Fibroblast of lung (primary cell): ENCODE data around the gene DPP10. TPM values are rescaled to one million over a fixed set of nuclear protein-coding genes. Genes with fewer than 3 reads are reported as not detected.

Source experiments
- DNase-seq, 2 donors: peaks; one replicate each; pipeline versions ENCODE4 v3.0.0 to v3.0.0-alpha.2; 2010; ENCODE audit warnings: low read depth in 2 of 2
- H2AFZ ChIP-seq: 2 replicates; pipeline ENCODE4 v1.5.1; 2012; ENCODE audit warnings: low read length, control low read depth, inconsistent platforms
- H3K27ac ChIP-seq: 2 replicates; pipeline ENCODE4 v1.5.1; 2011; ENCODE audit warnings: low read length, control low read depth; ENCODE audit not compliant: insufficient read depth
- H3K27me3 ChIP-seq: 2 replicates; pipeline ENCODE4 v1.5.1; 2011; ENCODE audit warnings: mild to moderate bottlenecking, low read length; ENCODE audit not compliant: control insufficient read depth, insufficient read depth
- H3K36me3 ChIP-seq: 2 replicates; pipeline ENCODE4 v1.5.1; 2011; ENCODE audit warnings: low read length; ENCODE audit not compliant: control insufficient read depth, insufficient read depth
- H3K4me1 ChIP-seq: 2 replicates; pipeline ENCODE4 v1.5.1; 2011; ENCODE audit warnings: low read length; ENCODE audit not compliant: control insufficient read depth, insufficient read depth; ENCODE audit errors: extremely low read depth
- H3K4me2 ChIP-seq: 2 replicates; pipeline ENCODE4 v1.5.1; 2011; ENCODE audit warnings: low read length, control low read depth; ENCODE audit not compliant: insufficient read depth; ENCODE audit errors: extremely low read depth
- H3K4me3 ChIP-seq, 4 experiments: fragments of 200-600 bp in 1 of 4; sonication (generic) in 1 of 4; replicated peaks in 1 of 4; 2 replicates each; pipeline ENCODE4 v1.5.1; 2011 to 2016; ENCODE audit warnings: low read length in 4 of 4, low read depth in 3 of 4, mild to moderate bottlenecking in 3 of 4, control low read depth in 2 of 4, inconsistent platforms in 1 of 4, mixed read lengths in 1 of 4; ENCODE audit not compliant: insufficient read depth in 1 of 4; ENCODE audit errors: control extremely low read depth in 1 of 4
- H3K79me2 ChIP-seq: 2 replicates; pipeline ENCODE4 v1.5.1; 2012; ENCODE audit warnings: mild to moderate bottlenecking, low read length, inconsistent platforms; ENCODE audit not compliant: control insufficient read depth, insufficient read depth
- H3K9ac ChIP-seq: 2 replicates; pipeline ENCODE4 v1.5.1; 2011; ENCODE audit warnings: mild to moderate bottlenecking, low read length, control low read depth; ENCODE audit not compliant: insufficient read depth
- H3K9me3 ChIP-seq: 2 replicates; pipeline ENCODE4 v1.5.1; 2012; ENCODE audit warnings: low read depth, low read length; ENCODE audit not compliant: control insufficient read depth, insufficient read depth
- H4K20me1 ChIP-seq: 2 replicates; pipeline ENCODE4 v1.5.1; 2011; ENCODE audit warnings: low read length; ENCODE audit not compliant: control insufficient read depth, insufficient read depth; ENCODE audit errors: extremely low read depth
- EZH2 ChIP-seq: IDR thresholded peaks from 2 replicates; pipeline ENCODE4 v1.5.1; 2012; ENCODE audit warnings: low read length, control low read depth, mild to moderate bottlenecking; ENCODE audit errors: missing control alignments
- polyA plus RNA-seq, 2 donors: library from polyadenylated mRNA; depleted of rRNA in 1 of 2; stranded (reverse) in 1 of 2; unstranded in 1 of 2; fragments of >200 nt; gene quantifications; 2 replicates each; pipeline ENCODE4 v1.2.1, GENCODE V29; 2011 to 2012; ENCODE audit warnings: missing spikeins in 1 of 2
- total RNA-seq: library from RNA; depleted of rRNA; stranded (reverse); fragments of >200 nt; gene quantifications from 2 replicates; pipeline ENCODE4 v1.2.1, GENCODE V29; 2014
- TF ChIP-seq, protein P1 (sequence below), 2 donors: IDR thresholded peaks in 1 of 2; conservative IDR thresholded peaks in 1 of 2; 1 replicate in 1 of 2; 2 replicates in 1 of 2; pipeline ENCODE4 v1.5.1; 2011 to 2012; ENCODE audit warnings: low read length in 2 of 2, control low read depth in 1 of 2, inconsistent platforms in 1 of 2, low read depth in 1 of 2, mild to moderate bottlenecking in 1 of 2

Gene DPP10
- total and polyA plus RNA-seq, 2 donors (not counting 1 experiment from before 2014, with no cell fraction given) = not detected

DNA sequence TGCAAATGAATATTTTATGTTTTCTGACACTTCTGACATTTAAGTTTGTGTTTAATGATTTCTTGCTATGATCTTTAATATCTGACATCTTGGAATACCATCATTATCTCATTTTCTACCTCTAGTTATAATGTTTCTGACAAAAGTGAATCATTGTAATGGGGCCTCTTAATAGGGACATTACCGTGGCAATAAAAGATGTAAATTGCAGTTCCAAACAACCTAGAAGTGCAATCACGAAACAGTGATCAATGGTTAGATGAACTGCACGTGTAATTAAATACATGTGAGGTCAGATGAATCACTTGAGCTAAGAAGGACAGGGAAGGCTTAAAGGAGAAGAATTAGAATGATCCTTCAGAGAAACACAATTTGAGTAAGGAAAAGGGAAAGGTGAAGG, 1078.3 kb downstream of the DPP10 start:
- no peaks in the 10 kb centered on the region for H3K36me3 ChIP-seq
- H3K27ac ChIP-seq = no peak overlapping the region
- TF ChIP-seq, protein P1, sequence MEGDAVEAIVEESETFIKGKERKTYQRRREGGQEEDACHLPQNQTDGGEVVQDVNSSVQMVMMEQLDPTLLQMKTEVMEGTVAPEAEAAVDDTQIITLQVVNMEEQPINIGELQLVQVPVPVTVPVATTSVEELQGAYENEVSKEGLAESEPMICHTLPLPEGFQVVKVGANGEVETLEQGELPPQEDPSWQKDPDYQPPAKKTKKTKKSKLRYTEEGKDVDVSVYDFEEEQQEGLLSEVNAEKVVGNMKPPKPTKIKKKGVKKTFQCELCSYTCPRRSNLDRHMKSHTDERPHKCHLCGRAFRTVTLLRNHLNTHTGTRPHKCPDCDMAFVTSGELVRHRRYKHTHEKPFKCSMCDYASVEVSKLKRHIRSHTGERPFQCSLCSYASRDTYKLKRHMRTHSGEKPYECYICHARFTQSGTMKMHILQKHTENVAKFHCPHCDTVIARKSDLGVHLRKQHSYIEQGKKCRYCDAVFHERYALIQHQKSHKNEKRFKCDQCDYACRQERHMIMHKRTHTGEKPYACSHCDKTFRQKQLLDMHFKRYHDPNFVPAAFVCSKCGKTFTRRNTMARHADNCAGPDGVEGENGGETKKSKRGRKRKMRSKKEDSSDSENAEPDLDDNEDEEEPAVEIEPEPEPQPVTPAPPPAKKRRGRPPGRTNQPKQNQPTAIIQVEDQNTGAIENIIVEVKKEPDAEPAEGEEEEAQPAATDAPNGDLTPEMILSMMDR (conservative IDR thresholded peaks at IDR 0.05 in 1 of 2, IDR thresholded peaks at IDR 0.05 in 1 of 2; ENCODE audit: low read depth in 1 of 2, low read length in 2 of 2) = no peak
- no peak for TF ChIP-seq EZH2
- H3K4me1 ChIP-seq = no peaks in the 10 kb centered on the region
- no peak overlapping the region for H3K4me2 ChIP-seq
- H3K27me3 ChIP-seq = no peaks in the 10 kb centered on the region
- DNase-seq = no peak
- H3K9ac ChIP-seq = no peak overlapping the region
- no peak overlapping the region for H2AFZ ChIP-seq
- no peaks in the 10 kb centered on the region for H3K79me2 ChIP-seq
- H3K4me3 ChIP-seq = no peak overlapping the region
- H4K20me1 ChIP-seq = no peaks in the 10 kb centered on the region
- H3K9me3 ChIP-seq = no peaks in the 10 kb centered on the region

DNA sequence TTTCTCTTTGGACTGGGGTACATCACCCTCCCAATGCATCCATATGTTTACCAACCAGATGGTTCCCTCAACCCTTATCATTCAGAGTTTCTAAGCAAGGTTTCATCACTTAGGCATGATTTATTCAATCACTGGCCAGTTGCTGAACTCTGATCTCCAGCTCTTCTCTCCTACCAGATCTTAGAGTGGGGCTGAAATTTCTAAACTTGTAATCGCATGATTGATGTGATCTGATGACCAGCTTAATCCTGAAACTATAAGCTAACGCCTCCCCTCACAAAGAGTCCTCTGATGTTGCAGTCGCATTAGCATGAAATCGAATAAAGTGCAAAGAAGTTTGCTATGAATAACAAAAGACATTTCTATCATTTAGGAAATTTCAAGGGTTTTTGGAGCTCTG, 1082.0 kb downstream of the DPP10 start:
- no peaks in the 10 kb centered on the region for H4K20me1 ChIP-seq
- TF ChIP-seq, protein P1 (conservative IDR thresholded peaks at IDR 0.05 in 1 of 2, IDR thresholded peaks at IDR 0.05 in 1 of 2; ENCODE audit: low read depth in 1 of 2, low read length in 2 of 2) = no peak
- no peak for TF ChIP-seq EZH2

DNA sequence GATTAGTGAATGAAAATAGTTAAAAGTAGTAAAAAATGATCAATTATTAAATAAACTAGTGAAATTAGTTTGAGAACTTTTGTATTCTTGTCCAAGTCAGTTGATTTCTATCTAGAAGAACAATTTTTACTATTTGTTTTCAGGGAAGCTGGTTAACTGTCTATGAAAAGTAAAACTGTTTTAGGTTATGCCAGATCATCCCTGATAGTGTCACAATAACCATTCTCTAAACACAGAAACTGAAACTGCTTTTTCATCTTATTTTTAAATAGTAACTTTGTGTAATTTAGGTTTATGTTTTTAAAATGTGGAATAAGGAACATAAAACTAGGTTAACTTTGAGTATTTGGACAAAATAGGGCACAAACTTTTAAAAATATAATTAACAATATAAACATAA, 1087.2 kb downstream of the DPP10 start:
- H3K27ac ChIP-seq = no peak overlapping the region
- TF ChIP-seq, protein P1 (conservative IDR thresholded peaks at IDR 0.05 in 1 of 2, IDR thresholded peaks at IDR 0.05 in 1 of 2; ENCODE audit: low read depth in 1 of 2, low read length in 2 of 2) = no peak
- no peak for TF ChIP-seq EZH2
- H3K9ac ChIP-seq = no peak overlapping the region
- H3K27me3 ChIP-seq = no peaks in the 10 kb centered on the region
- H3K36me3 ChIP-seq = no peaks in the 10 kb centered on the region
- no peak overlapping the region for H2AFZ ChIP-seq
- no peak overlapping the region for H3K4me3 ChIP-seq
- H3K79me2 ChIP-seq = no peaks in the 10 kb centered on the region
- no peaks in the 10 kb centered on the region for H3K4me1 ChIP-seq
- H3K9me3 ChIP-seq = no peaks in the 10 kb centered on the region
- no peak for DNase-seq
- H3K4me2 ChIP-seq = no peak overlapping the region
- no peaks in the 10 kb centered on the region for H4K20me1 ChIP-seq

More for the DNA sequence above, 1082.0 kb downstream of the DPP10 start:
- no peaks in the 10 kb centered on the region for H3K9me3 ChIP-seq
- H3K4me1 ChIP-seq = no peaks in the 10 kb centered on the region
- H2AFZ ChIP-seq = no peak overlapping the region
- no peaks in the 10 kb centered on the region for H3K27me3 ChIP-seq
- H3K4me3 ChIP-seq = no peak overlapping the region
- no peaks in the 10 kb centered on the region for H3K79me2 ChIP-seq
- no peak overlapping the region for H3K27ac ChIP-seq
- H3K36me3 ChIP-seq = no peaks in the 10 kb centered on the region
- H3K9ac ChIP-seq = no peak overlapping the region
- no peak for DNase-seq
- H3K4me2 ChIP-seq = no peak overlapping the region
